Measurements from ENCODE around the gene SLC12A3. TPM values are rescaled to one million over a fixed set of nuclear protein-coding genes. Genes with fewer than 3 reads are reported as not detected.

The SLC12A3 gene
- total RNA-seq, 4 donors from 2014 or later, result not detected

GRCh38 chr16:56849690-56850680 is 15.0 kb upstream of the SLC12A3 start:
- TF ChIP-seq POLR2A (IDR thresholded peaks at IDR 0.05), result no peak
- no peak overlapping the region for H3K4me3 ChIP-seq
- WGBS, 2 donors (ENCODE audit: low coverage in 1 of 2), result 86 to 93% methylated on average over 4 to 8 of the region's 11 CpGs
- no peak for ATAC-seq
- no peaks in the 10 kb centered on the region for H3K9me3 ChIP-seq
- H3K27me3 ChIP-seq, result no peaks in the 10 kb centered on the region
- no peak overlapping the region for H3K27ac ChIP-seq
- H3K36me3 ChIP-seq, result peaks cover 0 to 9% of the 10 kb centered on the region in 2 donors
- peaks cover 0 to 26% (median 0%) of the 10 kb centered on the region in 3 donors for H3K4me1 ChIP-seq

- H3K4me3 ChIP-seq, result no peak overlapping the region
- TF ChIP-seq POLR2A (IDR thresholded peaks at IDR 0.05), result no peak
- TF ChIP-seq CTCF (IDR thresholded peaks at IDR 0.05), result peak in 1 of 4 experiments; percentile 6
- no peak for TF ChIP-seq EP300 (IDR thresholded peaks at IDR 0.05)
- no peaks in the 10 kb centered on the region for H3K9me3 ChIP-seq
- no peaks in the 10 kb centered on the region for H3K27me3 ChIP-seq
- ATAC-seq, result no peak
- no peaks in the 10 kb centered on the region for H3K36me3 ChIP-seq
- peaks cover 0 to 26% (median 0%) of the 10 kb centered on the region in 3 donors for H3K4me1 ChIP-seq
- H3K27ac ChIP-seq, result no peak overlapping the region
- WGBS, 2 donors (ENCODE audit: low coverage in 1 of 2), result 59 to 74% methylated on average over 4 to 8 of the region's 8 CpGs
These were observed 13.2 kb upstream of the SLC12A3 start for GRCh38 chr16:56851671-56852400.

- WGBS, 2 donors (ENCODE audit: low coverage in 1 of 2), result 69% methylated on average over 3 of the region's 3 CpGs; no CpG with 5 or more reads in 1 of the 2 donors
- Histone ChIP-seq H3K36me3 (no peaks in the 10 kb centered on the region), H3K9me3 (no peaks in the 10 kb centered on the region), H3K27me3 (no peaks in the 10 kb centered on the region), H3K4me3 (no peak overlapping the region), H3K4me1 (peaks cover 0 to 22% (median 0%) of the 10 kb centered on the region in 3 donors), H3K27ac (no peak overlapping the region)
- TF ChIP-seq EP300 (IDR thresholded peaks at IDR 0.05) (no peak), POLR2A (IDR thresholded peaks at IDR 0.05) (no peak), CTCF (IDR thresholded peaks at IDR 0.05) (no peak), POLR2AphosphoS5 (IDR thresholded peaks at IDR 0.05) (no peak)
- no peak for ATAC-seq
These were observed 12.6 kb upstream of the SLC12A3 start for GRCh38 chr16:56852401-56852730.

GRCh38 chr16:56852968-56853367 is 12.0 kb upstream of the SLC12A3 start:
- ATAC-seq, result no peak
- Histone ChIP-seq H3K36me3 (no peaks in the 10 kb centered on the region), H3K9me3 (no peaks in the 10 kb centered on the region), H3K4me3 (no peak overlapping the region), H3K27me3 (peaks cover 2% of the 10 kb centered on the region), H3K4me1 (peaks cover 0 to 16% (median 0%) of the 10 kb centered on the region in 3 donors), H3K27ac (no peak overlapping the region)
- TF ChIP-seq EP300 (IDR thresholded peaks at IDR 0.05) (no peak), CTCF (IDR thresholded peaks at IDR 0.05) (no peak), POLR2AphosphoS5 (IDR thresholded peaks at IDR 0.05) (no peak), POLR2A (IDR thresholded peaks at IDR 0.05) (no peak)
- WGBS, 2 donors (ENCODE audit: low coverage in 1 of 2), result 100% methylated on average over 3 of the region's 11 CpGs; no CpG with 5 or more reads in 1 of the 2 donors

GRCh38 chr16:56855201-56855600 is 9.8 kb upstream of the SLC12A3 start:
- Histone ChIP-seq H3K36me3 (no peaks in the 10 kb centered on the region), H3K27me3 (peaks cover 9% of the 10 kb centered on the region), H3K4me3 (no peak overlapping the region), H3K4me1 (no peaks in the 10 kb centered on the region), H3K9me3 (no peaks in the 10 kb centered on the region), H3K27ac (no peak overlapping the region)
- WGBS, 2 donors (ENCODE audit: low coverage in 1 of 2), result no CpG with 5 or more reads among the region's 6 CpGs
- no peak for ATAC-seq
- TF ChIP-seq POLR2A (IDR thresholded peaks at IDR 0.05) (no peak), POLR2AphosphoS5 (IDR thresholded peaks at IDR 0.05) (no peak), EP300 (IDR thresholded peaks at IDR 0.05) (no peak), CTCF (IDR thresholded peaks at IDR 0.05) (no peak)

Measured in gastroesophageal sphincter (tissue), 4 donors.